SKM-1 treated with dmso at 0.1 percent for 144 hours (cell line): ENCODE data around the gene HIVEP3.

ENCODE experiments used
- DNase-seq: peaks from one replicate; lab custom pipeline; 2025; ENCODE audit not compliant: unreplicated experiment; lab: John Stamatoyannopoulos, UW

HIVEP3 gene

GRCh38 chr1:41672173-41672572 is 246.5 kb downstream of the HIVEP3 start:
- DNase-seq: no peak

- no peak for DNase-seq
Observed at GRCh38 chr1:41671116-41671755, 247.5 kb downstream of the HIVEP3 start.

GRCh38 chr1:41670217-41670957 is 248.3 kb downstream of the HIVEP3 start:
- no peak for DNase-seq

GRCh38 chr1:41668967-41669366 is 249.8 kb downstream of the HIVEP3 start:
- DNase-seq: no peak

GRCh38 chr1:41668054-41668660 is 250.6 kb downstream of the HIVEP3 start:
- DNase-seq: no peak

- DNase-seq: no peak
Observed at GRCh38 chr1:41666981-41667631, 251.6 kb downstream of the HIVEP3 start.

- no peak for DNase-seq
Observed at GRCh38 chr1:41665962-41666917, 252.5 kb downstream of the HIVEP3 start.

GRCh38 chr1:41664861-41665640 is 253.7 kb downstream of the HIVEP3 start:
- DNase-seq: no peak

GRCh38 chr1:41663671-41664400 is 254.9 kb downstream of the HIVEP3 start:
- no peak for DNase-seq

- DNase-seq: no peak
Observed at GRCh38 chr1:41662765-41663437, 255.8 kb downstream of the HIVEP3 start.

GRCh38 chr1:41662061-41662764 is 256.5 kb downstream of the HIVEP3 start:
- DNase-seq: peak; percentile 12

GRCh38 chr1:41661428-41662060 is 257.2 kb downstream of the HIVEP3 start:
- no peak for DNase-seq

- DNase-seq: no peak
Observed at GRCh38 chr1:41660570-41661427, 257.9 kb downstream of the HIVEP3 start.

GRCh38 chr1:41659903-41660302 is 258.8 kb downstream of the HIVEP3 start:
- no peak for DNase-seq

GRCh38 chr1:41659159-41659495 is 259.6 kb downstream of the HIVEP3 start:
- no peak for DNase-seq

GRCh38 chr1:41658431-41659158 is 260.1 kb downstream of the HIVEP3 start:
- DNase-seq: peak; percentile 82
